GM20431 (cell line): Measurements from ENCODE around the gene VAMP3.

ENCODE experiments used
- in situ Hi-C: fragments of 300-500 bp; cut with MseI, MboI; formaldehyde crosslinking; loops from one replicate; pipeline ENCODE4 v1.15.0; 2020; ENCODE audit warnings: low sequenced_read_pairs; ENCODE audit not compliant: unreplicated experiment

Gene VAMP3

GRCh38 chr1:7808253-7808844 is 37.3 kb downstream of the VAMP3 start:
- in situ Hi-C loops, result no loop called here

GRCh38 chr1:7809742-7810141 is 38.6 kb downstream of the VAMP3 start:
- in situ Hi-C loops, result no loop called here

- in situ Hi-C loops, result no loop called here
Observed at GRCh38 chr1:7810395-7810794, 39.3 kb downstream of the VAMP3 start.

- in situ Hi-C loops, result no loop called here
Observed at GRCh38 chr1:7811476-7811875, 40.4 kb downstream of the VAMP3 start.

- in situ Hi-C loops, result no loop called here
Observed at GRCh38 chr1:7813677-7814373, 42.7 kb downstream of the VAMP3 start.

GRCh38 chr1:7821282-7821681 is 50.2 kb downstream of the VAMP3 start:
- in situ Hi-C loops, result no loop called here

- in situ Hi-C loops, result no loop called here
Observed at GRCh38 chr1:7824701-7825100, 53.6 kb downstream of the VAMP3 start.

GRCh38 chr1:7826363-7826762 is 55.3 kb downstream of the VAMP3 start:
- in situ Hi-C loops, result no loop called here

GRCh38 chr1:7827126-7827955 is 56.2 kb downstream of the VAMP3 start:
- in situ Hi-C loops, result no loop called here
